NCI-H146 (cell line): ENCODE results near the gene RPSA.
"Not testable (repeated sequence)": the region's sequence is repeated elsewhere in the genome, so short reads cannot be mapped to it uniquely, and the experiment has no call there.

Experiments used
- DNase-seq: peaks from one replicate; lab custom pipeline; 2025; lab: John Stamatoyannopoulos, UW

RPSA gene

DNA sequence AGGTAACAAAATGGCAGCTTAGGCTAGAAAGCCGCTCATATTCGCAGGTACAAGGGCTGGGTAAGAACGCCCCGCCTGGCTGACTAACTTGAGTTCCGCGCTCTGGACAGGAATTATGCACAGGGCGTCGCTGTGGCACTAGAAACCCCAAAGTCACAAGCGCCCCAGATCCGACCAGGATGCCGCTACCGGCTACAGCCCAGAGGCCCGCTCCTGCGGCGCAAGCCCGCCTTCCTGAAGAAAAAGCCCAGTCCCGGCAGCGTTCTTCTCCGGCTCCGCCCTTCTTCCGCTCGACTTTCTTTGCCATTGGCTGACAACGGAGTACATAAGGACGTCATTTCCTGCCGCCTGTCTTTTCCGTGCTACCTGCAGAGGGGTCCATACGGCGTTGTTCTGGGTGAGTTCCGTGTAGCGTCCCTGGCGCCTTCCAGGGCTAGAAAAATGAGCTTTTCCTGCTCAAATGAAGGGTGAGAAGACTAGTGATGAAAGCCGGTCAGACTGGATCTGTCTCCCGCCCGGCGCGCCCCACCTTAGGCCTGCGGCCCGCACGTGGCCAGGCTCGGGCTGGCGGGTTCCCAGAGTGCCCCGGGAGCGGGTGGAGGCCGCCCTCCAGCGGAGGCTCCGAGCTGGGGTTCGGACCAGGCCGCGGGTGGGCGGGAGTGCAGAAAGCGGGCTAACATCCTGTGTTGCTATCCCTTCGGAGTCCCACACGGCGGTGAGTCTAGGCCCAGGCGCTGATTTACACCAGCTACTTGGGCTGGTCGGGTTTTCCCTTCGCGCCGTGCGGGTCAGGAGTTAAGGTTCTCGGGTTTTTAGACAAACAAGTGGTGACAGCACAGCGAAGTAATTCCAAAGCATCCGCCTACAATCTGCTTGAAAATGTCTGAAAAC lies at the start of gene RPSA:
Gene RPSA, plus strand, starts transcription at position 353 of the 891 bp plus-strand sequence. CDS start 934 bp downstream, outside the sequence.
- DNase-seq: peak; percentile 95

DNA sequence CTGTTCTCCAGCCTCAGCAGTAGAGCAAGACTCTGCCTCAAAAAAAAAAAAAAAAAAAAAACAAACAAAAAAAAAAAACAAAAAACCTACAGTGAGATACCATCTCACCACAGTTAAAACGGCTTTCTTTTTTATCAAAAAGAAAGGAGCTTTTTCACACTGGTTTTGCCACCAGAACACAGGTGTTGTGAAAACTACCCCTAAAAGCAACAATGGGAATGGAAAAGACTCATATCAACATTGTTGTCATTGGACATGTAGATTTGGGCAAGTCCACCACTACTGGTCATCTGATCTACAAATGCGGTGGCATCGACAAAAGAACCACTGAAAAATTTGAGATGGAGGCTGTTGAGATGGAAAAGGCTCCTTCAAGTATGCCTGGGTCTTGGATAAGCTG lies 48.2 kb upstream of the RPSA start:
- no peak for DNase-seq

DNA sequence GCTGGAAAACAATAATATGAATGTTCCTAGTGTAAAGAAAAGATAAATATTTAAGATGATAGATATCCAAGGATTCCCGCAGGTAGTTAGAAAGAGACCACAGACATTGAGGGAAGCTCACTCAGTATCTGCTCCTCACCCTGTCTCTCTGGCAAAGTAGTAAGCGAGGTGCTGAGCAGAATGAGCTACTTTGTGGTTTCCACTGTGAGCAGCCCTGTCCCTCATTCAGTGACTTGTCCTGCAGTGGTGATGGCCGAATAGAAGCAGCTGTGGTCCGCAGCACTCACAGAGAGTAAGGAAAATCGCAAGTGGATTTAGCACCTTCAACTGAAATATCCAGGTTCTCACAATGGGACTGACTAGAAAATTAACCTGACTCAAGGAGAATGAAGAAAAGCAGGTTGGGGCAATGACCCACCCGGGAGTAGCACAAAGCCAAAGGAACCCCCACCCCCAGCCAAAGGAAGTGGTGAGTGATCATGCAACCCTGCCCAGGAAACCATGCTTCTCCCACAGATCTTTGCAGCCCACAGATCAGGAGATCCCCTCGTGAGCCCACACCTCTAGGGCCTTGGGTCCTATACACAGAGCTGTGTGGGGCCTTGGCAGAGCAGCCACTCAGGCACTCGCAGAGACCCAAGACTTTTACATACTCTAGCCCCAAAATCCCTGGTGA lies 45.1 kb upstream of the RPSA start:
- no peak for DNase-seq

DNA sequence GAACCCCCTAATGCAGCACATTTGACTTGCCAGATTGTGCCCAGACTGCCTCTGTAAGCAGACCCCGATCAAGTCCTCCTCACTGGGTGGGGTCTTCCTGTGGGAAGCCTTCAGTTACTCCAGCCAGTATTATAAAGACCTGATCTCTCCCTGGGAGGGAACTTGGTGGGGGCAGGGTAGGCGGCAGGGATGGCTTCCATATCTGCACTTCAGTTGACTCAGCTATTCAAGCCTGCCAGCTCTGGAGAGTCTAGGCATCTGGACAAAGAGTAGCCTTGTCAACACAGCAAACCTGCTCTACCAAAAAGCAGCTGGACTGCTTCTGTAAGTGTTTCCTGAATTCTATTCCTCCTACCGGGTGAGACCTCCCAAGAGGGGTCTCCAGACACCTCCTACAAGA lies 44.3 kb upstream of the RPSA start:
- DNase-seq: no peak

DNA sequence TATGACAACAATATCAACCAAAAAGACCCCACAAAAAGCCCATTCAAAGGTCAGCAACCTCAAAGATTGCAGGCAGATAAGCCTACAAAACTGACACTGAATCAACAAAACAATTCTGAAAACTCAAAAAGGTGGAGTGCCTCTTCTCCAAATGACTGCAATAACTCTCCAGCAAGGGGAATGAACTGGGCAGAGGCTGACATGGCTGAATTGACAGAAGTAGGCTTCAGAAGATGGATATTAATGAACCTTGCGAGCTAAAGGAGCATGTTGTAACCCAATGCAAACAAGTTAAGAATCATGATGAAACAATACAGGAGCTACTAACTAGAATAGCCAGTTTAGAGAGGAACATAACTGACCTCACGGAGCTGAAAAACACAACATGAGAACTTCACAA lies 43.7 kb upstream of the RPSA start:
- no peak for DNase-seq

DNA sequence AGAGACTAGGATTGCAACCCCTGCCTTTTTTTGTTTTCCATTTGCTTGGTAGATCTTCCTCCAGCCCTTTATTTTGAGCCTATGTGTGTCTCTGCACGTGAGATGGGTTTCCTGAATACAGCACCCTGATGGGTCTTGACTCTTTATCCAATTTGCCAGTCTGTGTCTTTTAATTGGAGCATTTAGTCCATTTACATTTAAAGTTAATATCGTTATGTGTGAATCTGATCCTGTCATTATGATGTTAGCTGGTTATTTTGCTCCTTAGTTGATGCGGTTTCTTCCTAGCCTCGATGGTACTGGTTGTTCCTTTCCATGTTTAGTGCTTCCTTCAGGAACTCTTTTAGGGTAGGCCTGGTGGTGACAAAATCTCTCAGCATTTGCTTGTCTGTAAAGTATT lies 36.1 kb upstream of the RPSA start:
- not testable (repeated sequence) for DNase-seq

DNA sequence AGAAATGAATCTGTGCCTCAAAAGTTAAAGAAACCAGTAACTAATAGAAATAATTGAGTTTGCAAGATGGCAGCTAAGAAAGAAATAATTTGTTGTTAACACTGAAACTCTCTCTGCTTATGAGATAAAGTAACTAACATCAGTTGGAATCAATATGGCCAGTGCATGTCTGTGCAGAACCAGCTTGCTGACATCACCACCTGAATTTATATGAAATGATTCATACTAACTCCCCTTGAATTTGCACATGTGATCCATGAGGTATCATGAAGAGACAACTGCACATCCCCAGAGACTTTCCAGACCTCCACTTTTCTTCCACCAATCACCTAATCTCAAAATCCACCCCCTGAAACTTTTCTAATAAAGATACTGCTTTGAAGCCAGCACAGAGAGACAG lies 33.7 kb upstream of the RPSA start:
- DNase-seq: no peak

DNA sequence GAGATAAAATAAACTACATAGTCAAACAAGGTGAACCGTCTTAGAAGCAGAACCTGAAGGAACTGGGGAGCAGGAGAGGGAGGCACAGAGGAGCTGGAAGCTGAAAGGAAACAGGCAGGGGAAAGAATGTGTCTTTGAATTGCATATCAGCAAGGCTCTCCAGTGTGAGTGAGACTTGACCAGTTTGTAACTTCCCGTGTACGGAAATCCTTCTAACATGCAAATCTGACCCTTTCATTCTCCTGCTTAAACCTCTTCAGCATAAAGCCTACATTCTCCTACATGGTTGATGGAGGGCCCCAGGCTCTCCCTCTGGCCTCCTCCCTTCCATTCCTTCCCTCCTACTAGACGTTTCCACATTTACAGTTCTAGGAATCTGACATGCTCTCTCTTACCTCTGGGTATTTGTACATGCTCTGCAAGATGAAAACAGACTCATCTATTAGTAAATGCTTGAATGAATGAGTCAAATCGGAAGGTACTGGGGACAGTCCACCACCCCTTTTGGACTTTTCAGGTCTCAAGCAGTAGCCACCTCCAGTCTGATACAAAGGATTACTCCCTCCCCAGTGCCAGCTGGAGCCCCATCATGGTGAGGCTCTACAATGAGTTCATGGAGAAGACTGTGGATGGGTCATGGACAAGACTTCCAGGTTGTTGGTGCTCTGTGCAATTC lies 29.4 kb upstream of the RPSA start:
- no peak for DNase-seq

DNA sequence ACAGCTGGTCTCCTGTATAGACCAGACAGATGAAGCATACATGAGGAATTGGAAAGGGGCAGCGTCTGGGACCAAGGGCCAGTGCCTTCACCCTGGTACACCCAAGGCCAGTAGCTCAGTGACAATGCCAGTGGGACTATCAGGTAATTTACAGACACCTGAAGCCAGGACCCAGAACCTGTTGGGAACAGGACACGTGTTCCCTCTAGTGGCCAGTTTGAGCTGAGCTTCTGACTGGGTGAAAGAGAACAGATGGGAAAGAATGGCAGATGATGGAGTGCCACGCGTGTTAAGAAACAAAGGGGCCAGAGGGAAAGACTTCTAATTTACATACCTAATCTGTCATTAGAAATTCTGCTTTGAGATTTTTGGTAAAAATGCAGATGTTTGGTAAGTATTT lies 28.4 kb upstream of the RPSA start:
- no peak for DNase-seq

DNA sequence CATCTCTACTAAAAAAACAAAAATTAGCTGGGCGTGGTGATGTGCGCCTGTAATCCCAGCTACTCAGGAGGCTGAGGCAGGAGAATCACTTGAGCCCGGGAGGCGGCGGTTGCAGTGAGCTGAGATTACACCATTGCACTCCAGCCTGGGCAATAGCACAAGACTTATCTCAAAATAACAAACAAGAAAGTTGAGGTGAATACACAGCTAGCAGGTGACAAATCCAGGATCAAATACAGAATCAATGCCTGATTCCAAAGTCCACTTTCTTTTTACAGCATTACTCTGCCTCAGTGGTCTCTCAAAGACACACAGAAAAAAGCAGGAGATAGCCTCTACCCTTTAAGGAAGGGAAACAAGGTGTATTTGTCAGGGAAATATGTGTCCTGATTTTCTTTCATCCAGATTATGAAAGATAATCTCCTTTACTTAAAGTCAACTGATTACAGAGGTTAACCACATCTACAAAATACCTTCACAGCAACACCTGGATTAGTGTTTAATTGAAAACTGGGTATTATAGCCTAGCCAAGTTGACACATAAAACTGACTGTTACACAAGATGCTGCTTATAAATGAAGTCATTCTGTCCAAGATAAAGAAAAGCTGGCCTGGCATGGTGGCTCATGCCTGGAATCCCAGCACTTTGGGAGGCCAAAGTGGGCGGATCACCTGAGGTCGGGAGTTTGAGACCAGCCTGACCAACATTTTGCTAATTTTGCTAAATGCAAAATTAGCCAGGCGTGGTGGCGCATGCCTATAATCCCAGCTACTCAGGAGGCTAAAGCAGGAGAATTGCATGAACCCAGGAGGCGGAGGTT lies 27.4 kb upstream of the RPSA start:
- DNase-seq: no peak

DNA sequence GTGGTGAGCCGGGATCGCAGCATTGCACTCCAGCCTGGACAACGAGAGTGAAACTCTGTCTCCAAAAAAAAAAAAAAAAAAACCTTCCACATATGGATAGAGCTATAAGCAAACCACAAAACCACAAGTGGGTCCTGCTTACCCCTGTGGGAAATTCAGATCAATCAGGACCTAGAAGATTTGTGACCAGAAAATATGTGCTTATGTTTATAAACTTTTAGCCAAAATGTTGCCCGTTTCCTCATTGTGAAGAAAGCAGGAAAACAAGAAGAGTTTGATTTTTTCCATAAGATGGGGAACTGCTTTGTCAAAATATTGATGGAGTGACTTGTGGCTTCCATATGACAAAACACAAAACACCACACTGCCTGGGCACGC lies 26.8 kb upstream of the RPSA start:
- no peak for DNase-seq

DNA sequence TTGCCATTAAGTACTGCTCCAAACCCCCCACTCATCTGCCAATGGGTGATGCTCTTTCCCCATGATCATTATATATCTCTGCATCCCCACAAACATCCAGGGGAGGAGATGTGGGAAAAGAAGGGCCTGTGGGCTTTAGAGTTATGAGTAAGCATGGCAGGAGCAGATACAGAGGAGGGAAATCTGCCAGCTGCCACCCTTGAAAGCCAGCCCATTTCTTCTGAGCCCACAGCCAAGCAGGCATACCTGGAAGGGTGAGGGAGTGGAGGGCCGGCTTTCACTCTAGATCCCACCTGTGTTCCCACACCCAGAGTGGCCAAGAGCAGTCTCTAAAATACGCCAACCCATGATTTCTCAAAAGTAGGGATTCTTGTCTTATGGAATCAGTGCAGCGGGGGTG lies 25.1 kb upstream of the RPSA start:
- DNase-seq: no peak

DNA sequence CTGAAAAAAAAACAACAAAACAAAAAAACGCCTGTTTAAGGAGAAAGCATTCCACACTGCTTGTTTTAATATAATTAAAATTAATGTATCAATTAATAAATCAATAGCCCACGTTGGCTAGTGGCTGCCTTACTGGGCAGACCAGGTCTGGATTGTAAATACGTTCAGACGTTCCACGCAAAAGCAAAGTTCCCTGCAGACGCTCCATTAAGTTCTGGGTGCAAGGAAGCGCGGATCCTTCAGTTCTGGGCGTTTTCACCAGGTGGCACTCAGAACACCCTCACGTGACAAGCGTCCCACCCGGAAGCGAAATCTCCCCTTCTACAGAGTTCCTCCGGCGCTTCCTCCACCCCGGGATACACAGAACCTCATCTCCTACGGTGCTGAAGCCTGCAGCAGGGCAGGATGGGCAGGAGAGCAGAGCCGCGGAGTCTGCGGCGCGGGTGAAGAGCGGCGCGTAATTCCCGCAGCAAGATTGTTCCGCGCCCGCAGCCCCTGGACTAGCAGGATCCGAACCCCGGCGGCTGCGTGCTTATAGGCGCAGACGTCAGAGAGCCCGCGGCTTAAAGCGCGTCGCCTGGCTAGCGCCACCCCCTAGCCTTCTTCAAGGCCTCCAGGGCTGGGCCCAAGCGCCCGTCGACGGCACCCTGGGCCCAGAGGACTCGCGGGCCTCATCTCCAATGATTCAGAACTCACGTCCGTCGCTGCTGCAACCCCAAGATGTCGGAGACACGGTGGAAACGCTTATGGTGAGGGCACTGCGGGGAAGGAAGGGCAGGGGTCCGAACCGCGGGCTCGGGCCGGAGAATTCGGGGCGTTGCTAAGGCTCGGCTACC lies 23.3 kb upstream of the RPSA start, which contains the start of gene SLC25A38:
Gene SLC25A38, plus strand, starts transcription at position 326 of the 836 bp plus-strand sequence. Its CDS starts 355 bp downstream, at position 681.
- DNase-seq: no peak

DNA sequence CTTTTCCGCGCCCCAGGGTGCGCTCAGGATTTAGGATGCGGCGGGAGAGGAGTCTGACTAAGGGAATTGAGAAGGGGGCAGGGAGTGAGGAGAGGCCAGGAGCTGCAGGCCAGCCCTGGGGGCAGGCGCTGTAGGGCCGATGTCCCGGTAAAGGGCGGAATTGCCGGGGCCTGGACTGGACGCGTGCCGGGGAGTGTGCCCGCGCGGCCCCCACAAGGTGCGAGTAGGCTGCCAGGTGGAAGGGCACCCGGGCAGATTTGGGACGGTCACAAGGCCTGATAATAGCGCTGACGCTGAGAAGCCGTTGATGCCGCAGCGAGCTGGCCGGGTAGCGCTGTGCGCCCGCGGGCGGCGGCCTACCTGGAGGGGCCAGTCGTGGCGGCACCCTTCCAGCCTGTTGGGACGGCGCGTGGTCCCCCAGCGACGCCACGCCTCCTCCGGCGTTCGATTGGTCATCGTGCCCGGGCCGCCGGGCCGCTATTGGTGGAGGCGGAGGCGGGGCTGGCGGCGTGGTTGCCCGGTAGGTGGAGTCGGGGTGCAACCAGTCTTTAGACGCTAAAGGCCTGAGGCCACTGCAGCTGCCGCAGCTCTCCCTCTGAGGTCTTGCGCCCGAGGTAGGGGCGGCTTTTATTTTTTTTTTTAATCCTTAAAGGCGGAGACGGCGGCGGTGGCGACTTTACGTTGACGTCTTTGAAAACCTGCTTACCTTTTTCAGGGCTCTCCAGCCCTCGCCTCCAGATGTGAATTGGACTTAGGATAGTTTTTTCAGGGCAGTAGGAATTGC lies 22.4 kb upstream of the RPSA start:
- no peak for DNase-seq

DNA sequence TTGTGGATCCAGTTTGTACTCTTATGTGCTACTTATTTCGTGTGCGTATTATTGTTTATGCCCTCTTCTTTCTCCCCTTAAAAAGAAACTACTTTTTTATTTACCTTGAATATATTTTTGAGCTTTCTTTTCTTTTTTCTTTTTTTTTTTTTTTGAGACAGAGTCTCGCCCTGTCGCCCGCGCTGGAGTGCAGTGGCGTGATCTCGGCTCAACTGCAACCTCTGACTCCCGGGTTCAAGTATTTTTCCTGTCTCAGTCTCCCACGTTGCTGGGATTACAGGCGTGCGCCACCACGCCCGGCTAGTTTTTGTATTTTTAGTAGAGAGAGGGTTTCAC lies 21.9 kb upstream of the RPSA start:
- no peak for DNase-seq

DNA sequence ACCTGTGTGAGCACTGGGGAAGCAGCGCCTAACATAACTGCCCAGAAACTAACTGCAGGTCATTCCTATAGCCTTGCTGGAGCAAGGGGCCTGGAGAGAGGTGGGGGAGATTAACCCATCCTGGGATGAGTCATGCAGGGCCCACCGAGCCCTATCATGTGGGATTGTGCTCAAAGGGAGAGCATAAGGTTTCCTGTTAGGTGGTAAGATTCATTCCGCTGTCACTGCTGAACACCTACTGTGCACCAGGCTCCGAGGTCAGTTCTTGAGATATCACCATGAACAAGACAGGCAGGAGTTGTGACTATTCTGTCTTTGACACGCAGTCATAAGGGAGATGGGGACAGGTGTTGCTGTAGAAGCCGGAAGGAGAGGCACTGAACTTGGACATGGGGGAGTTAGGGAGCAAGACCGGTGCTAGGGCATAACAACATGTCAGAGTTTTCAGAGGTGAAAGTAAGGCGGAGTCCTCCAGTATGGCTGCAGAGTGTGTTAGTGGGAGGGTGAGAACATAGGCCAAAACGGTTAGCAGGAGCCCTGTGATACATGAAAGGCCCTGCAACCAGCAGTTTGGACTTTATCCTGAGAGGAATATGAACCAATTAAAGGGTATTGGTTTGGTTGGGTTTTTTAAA lies 20.9 kb upstream of the RPSA start:
- no peak for DNase-seq

DNA sequence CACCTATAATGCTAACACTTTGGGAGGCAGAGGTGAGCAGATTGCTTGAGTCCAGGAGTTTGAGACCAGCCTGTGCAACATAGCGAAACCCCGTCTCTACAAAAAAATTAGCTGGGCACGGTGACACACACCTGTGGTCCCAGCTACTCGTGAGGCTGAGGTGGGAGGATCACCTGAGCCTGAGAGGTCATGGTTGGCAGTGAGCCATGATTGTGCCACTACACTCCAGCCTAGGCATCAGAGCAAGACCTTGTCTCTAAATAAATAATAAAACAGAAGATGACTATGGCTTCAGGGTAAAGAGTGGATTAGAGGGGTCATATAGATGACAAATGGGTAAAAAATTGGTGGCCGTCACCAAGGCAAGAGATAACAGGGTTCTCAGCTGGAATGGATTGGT lies 20.2 kb upstream of the RPSA start:
- DNase-seq: no peak

DNA sequence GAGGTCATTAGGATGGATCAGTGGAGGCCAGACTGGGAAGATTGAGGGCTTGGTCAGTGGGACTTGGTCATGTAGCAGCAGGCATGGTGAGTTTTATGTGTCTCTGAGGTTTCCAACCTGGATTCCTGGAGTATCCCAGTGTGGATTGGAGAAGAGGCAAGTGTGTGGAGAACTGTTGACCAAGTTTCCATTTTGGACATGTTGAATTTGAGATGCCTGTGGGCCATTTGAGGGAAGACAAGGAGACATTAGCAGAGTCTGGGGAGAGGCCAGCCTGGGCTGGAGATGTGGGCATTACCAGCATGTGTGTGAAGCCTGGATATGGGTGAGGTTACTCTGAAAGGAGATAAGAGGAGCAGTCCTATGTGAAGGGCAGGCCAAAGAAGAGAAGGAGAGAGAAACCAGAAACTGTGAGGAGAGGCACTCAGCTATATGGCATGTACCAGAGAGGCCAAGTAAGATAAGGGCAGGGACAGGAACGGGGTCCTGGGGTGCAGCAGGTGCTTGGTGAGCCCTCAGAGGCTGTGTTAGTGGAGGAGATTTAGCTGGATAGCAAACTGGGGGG lies 19.0 kb upstream of the RPSA start:
- no peak for DNase-seq

DNA sequence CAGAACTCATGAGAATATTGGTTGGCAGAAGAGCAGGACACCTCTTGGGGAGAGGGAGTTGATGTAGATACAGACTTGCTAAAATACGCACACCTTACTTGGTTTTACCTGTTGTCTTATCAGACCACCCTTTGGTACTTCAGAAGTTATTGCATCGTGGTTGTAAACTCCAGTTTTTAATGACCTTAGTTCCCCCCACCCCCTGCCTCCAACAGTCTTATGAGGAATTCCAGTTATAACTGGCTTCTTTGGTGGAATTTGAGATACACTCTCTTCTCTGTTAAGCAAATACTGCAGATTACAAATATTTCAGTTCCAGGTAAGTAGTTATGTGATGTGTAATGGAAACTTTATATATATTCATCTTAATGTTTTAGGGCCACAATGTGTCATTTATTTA lies 18.4 kb upstream of the RPSA start:
- no peak for DNase-seq
